HG02885 (cell line): Measurements from ENCODE around the gene ZFP36L1.

Source experiments
- ATAC-seq: cut with Tn5 transposase; IDR thresholded peaks from one replicate; pipeline ENCODE4 v1.9.1; 2021; ENCODE audit warnings: mild to moderate bottlenecking; ENCODE audit not compliant: unreplicated experiment, poor library complexity

The ZFP36L1 gene

GRCh38 chr14:68747393-68747792 is 45.5 kb downstream of the ZFP36L1 start:
- no peak for ATAC-seq

GRCh38 chr14:68744613-68745012 is 48.3 kb downstream of the ZFP36L1 start:
- ATAC-seq, result no peak

GRCh38 chr14:68741839-68742470 is 50.9 kb downstream of the ZFP36L1 start:
- ATAC-seq, result peak; percentile 90

GRCh38 chr14:68741477-68741791 is 51.4 kb downstream of the ZFP36L1 start:
- no peak for ATAC-seq

- ATAC-seq, result no peak
Observed at GRCh38 chr14:68740788-68741476, 51.9 kb downstream of the ZFP36L1 start.

- no peak for ATAC-seq
Observed at GRCh38 chr14:68739701-68740100, 53.2 kb downstream of the ZFP36L1 start.

GRCh38 chr14:68738559-68738958 is 54.3 kb downstream of the ZFP36L1 start:
- ATAC-seq, result no peak
